Measurements from ENCODE around the gene CLTB. TPM values are rescaled to one million over a fixed set of nuclear protein-coding genes. Genes with fewer than 3 reads are reported as not detected.
A peak's percentile ranks its signal among the peaks of the same experiment; 100 is the strongest.

CLTB gene
- total RNA-seq, 1 experiment from 2014 or later, result 354 TPM

DNA sequence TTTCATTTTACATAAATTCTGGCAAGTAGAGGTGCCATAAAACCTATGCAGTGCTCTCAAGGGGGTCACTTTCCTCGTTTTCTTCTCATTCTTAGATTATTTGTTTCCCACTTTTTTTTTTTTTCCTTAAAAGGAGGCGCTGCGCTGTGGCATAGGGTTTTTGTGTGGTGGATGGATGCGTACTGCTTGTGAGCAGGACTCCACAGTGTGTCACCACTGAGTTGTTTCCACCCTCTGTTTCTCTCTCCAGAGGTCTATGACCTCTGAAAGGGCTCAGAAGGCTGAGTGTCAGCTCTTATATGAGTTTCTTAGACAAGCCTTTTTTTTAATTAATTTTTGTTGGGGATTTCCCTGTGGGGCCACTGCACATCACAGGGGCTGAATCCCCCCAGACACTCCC lies 13.6 kb upstream of the CLTB start:
- Histone ChIP-seq H2AFZ (ENCODE audit: low read length) (no peak overlapping the region), H3K27ac (ENCODE audit: low read length) (no peak overlapping the region), H3F3A (ENCODE audit: low read length, unreplicated experiment) (no peaks in the 10 kb centered on the region), H3K9ac (ENCODE audit: low read length) (no peak overlapping the region), H3K4me2 (ENCODE audit: low read length) (no peak overlapping the region), H3K27me3 (ENCODE audit: low read length) (no peaks in the 10 kb centered on the region), H3K79me2 (ENCODE audit: low read length) (no peaks in the 10 kb centered on the region), H3K4me1 (ENCODE audit: insufficient read depth, low read length) (peaks cover 5% of the 10 kb centered on the region), H3K4me3 (ENCODE audit: low read length) (no peak overlapping the region), H3K9me3 (ENCODE audit: low read length) (peaks cover 5% of the 10 kb centered on the region; the same call in 1 of the 2 replicates), H4K20me1 (ENCODE audit: low read length) (no peaks in the 10 kb centered on the region), H3K36me3 (ENCODE audit: low read depth, low read length) (no peaks in the 10 kb centered on the region), H3K9me2 (replicated peaks; ENCODE audit: low read length) (no peaks in the 10 kb centered on the region)
- ChIA-PET POLR2A (ENCODE audit: unreplicated experiment) (no interaction called here), CTCF (interaction anchor here (1.0 kb wide), 1 partner anchor 12 kb away, joined by 3 read pairs; no protein-coding TSS in a partner anchor)
- no peak for TF ChIP-seq EZH2phosphoT487 (IDR thresholded peaks at IDR 0.05; ENCODE audit: borderline replicate concordance, low read length)
- TF ChIP-seq EZH2 (IDR thresholded peaks at IDR 0.05; ENCODE audit: low read length, unreplicated experiment), result no peak
- TF ChIP-seq, protein P1, sequence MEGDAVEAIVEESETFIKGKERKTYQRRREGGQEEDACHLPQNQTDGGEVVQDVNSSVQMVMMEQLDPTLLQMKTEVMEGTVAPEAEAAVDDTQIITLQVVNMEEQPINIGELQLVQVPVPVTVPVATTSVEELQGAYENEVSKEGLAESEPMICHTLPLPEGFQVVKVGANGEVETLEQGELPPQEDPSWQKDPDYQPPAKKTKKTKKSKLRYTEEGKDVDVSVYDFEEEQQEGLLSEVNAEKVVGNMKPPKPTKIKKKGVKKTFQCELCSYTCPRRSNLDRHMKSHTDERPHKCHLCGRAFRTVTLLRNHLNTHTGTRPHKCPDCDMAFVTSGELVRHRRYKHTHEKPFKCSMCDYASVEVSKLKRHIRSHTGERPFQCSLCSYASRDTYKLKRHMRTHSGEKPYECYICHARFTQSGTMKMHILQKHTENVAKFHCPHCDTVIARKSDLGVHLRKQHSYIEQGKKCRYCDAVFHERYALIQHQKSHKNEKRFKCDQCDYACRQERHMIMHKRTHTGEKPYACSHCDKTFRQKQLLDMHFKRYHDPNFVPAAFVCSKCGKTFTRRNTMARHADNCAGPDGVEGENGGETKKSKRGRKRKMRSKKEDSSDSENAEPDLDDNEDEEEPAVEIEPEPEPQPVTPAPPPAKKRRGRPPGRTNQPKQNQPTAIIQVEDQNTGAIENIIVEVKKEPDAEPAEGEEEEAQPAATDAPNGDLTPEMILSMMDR (conservative IDR thresholded peaks at IDR 0.05; ENCODE audit: low read depth, low read length), result no peak
- intact Hi-C loops (cut with micrococcal nuclease), result no loop called here
- ATAC-seq, result peak; percentile 61
- DNase-seq, result no peak
- BruUV-seq (replicated peaks), result no TSS peak

DNA sequence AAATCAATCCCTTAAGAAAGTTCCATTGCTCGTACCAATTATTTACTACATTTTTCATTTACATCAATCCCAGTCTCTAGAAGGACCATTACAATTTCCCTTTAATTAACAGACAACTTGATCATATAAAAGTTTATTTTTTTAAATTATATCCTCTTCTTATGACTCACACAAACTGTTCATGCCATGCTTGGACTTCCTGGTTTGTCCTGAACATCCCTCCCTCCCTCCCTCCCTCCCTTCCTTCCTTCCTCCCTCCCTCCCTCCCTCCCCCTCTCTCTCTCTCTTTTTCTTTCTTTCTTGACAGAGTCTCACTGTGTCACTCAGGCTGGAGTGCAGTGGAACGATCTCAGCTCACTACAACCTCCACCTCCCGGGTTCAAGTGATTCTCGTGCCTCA lies 11.6 kb upstream of the CLTB start:
- ChIA-PET POLR2A (ENCODE audit: unreplicated experiment) (interaction anchor here (0.7 kb wide), 1 partner anchor 23 kb away, joined by 5 read pairs; no protein-coding TSS in a partner anchor), CTCF (no interaction called here)
- Histone ChIP-seq H3K4me1 (ENCODE audit: insufficient read depth, low read length) (peaks cover 5% of the 10 kb centered on the region), H3K27ac (ENCODE audit: low read length) (no peak overlapping the region), H3F3A (ENCODE audit: low read length, unreplicated experiment) (no peaks in the 10 kb centered on the region), H3K4me3 (ENCODE audit: low read length) (no peak overlapping the region), H3K9me2 (replicated peaks; ENCODE audit: low read length) (no peaks in the 10 kb centered on the region), H3K9me3 (ENCODE audit: low read length) (peaks cover 5% of the 10 kb centered on the region; the same call in 1 of the 2 replicates), H3K36me3 (ENCODE audit: low read depth, low read length) (no peaks in the 10 kb centered on the region), H3K79me2 (ENCODE audit: low read length) (no peaks in the 10 kb centered on the region), H3K4me2 (ENCODE audit: low read length) (no peak overlapping the region), H4K20me1 (ENCODE audit: low read length) (no peaks in the 10 kb centered on the region), H2AFZ (ENCODE audit: low read length) (no peak overlapping the region), H3K27me3 (ENCODE audit: low read length) (no peaks in the 10 kb centered on the region), H3K9ac (ENCODE audit: low read length) (no peak overlapping the region)
- BruUV-seq (replicated peaks), result no TSS peak
- DNase-seq (no peak), ATAC-seq (peak; percentile 68)
- TF ChIP-seq EZH2 (IDR thresholded peaks at IDR 0.05; ENCODE audit: low read length, unreplicated experiment) (no peak), EZH2phosphoT487 (IDR thresholded peaks at IDR 0.05; ENCODE audit: borderline replicate concordance, low read length) (no peak)
- TF ChIP-seq, protein P1 (conservative IDR thresholded peaks at IDR 0.05; ENCODE audit: low read depth, low read length), result no peak
- intact Hi-C loops (cut with micrococcal nuclease), result no loop called here

DNA sequence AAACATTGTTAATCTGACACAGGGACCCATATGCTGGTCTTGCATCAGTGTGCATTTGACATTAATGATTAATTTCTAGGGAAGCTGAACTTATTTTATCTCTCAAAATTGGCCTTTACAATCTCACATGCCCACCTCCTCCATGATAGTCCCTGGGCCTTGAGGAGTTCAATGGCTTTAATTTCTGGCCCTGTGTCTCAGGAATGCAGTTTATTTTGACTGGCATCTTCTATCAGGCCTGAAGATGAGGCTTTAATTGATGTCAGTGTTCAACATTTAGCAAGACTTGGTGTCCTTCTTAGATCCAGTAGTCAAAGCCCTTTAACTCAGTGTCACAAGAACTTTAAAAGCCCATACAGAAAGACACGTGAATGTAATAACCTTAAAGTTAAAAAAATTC lies 10.5 kb upstream of the CLTB start:
- ATAC-seq (no peak), DNase-seq (no peak)
- Histone ChIP-seq H3K79me2 (ENCODE audit: low read length) (no peaks in the 10 kb centered on the region), H3K9ac (ENCODE audit: low read length) (no peak overlapping the region), H3K4me3 (ENCODE audit: low read length) (no peak overlapping the region), H2AFZ (ENCODE audit: low read length) (no peak overlapping the region), H3K4me2 (ENCODE audit: low read length) (no peak overlapping the region), H3K9me2 (replicated peaks; ENCODE audit: low read length) (no peaks in the 10 kb centered on the region), H3F3A (ENCODE audit: low read length, unreplicated experiment) (no peaks in the 10 kb centered on the region), H3K27ac (ENCODE audit: low read length) (no peak overlapping the region), H3K9me3 (ENCODE audit: low read length) (peaks cover 5% of the 10 kb centered on the region; the same call in 1 of the 2 replicates), H3K36me3 (ENCODE audit: low read depth, low read length) (no peaks in the 10 kb centered on the region), H3K27me3 (ENCODE audit: low read length) (no peaks in the 10 kb centered on the region), H4K20me1 (ENCODE audit: low read length) (no peaks in the 10 kb centered on the region), H3K4me1 (ENCODE audit: insufficient read depth, low read length) (peaks cover 5% of the 10 kb centered on the region)
- POLR2A ChIA-PET (ENCODE audit: unreplicated experiment), result no interaction called here
- BruUV-seq (replicated peaks), result no TSS peak
- intact Hi-C loops (cut with micrococcal nuclease), result no loop called here
- CTCF ChIA-PET, result no interaction called here
- TF ChIP-seq EZH2 (IDR thresholded peaks at IDR 0.05; ENCODE audit: low read length, unreplicated experiment) (no peak), EZH2phosphoT487 (IDR thresholded peaks at IDR 0.05; ENCODE audit: borderline replicate concordance, low read length) (no peak)
- TF ChIP-seq, protein P1 (conservative IDR thresholded peaks at IDR 0.05; ENCODE audit: low read depth, low read length), result no peak
